Measurements from ENCODE around the gene RPS17. TPM values are rescaled to one million over a fixed set of nuclear protein-coding genes. Genes with fewer than 3 reads are reported as not detected.

The RPS17 gene
- total RNA-seq (1,000 to 10,000 TPM in 3 of 6 donors, 100 to 1,000 TPM in 3; 751 to 1,395 (median 1,053) TPM), polyA plus RNA-seq (1,000 to 10,000 TPM; 2,122 to 2,243 TPM)

DNA sequence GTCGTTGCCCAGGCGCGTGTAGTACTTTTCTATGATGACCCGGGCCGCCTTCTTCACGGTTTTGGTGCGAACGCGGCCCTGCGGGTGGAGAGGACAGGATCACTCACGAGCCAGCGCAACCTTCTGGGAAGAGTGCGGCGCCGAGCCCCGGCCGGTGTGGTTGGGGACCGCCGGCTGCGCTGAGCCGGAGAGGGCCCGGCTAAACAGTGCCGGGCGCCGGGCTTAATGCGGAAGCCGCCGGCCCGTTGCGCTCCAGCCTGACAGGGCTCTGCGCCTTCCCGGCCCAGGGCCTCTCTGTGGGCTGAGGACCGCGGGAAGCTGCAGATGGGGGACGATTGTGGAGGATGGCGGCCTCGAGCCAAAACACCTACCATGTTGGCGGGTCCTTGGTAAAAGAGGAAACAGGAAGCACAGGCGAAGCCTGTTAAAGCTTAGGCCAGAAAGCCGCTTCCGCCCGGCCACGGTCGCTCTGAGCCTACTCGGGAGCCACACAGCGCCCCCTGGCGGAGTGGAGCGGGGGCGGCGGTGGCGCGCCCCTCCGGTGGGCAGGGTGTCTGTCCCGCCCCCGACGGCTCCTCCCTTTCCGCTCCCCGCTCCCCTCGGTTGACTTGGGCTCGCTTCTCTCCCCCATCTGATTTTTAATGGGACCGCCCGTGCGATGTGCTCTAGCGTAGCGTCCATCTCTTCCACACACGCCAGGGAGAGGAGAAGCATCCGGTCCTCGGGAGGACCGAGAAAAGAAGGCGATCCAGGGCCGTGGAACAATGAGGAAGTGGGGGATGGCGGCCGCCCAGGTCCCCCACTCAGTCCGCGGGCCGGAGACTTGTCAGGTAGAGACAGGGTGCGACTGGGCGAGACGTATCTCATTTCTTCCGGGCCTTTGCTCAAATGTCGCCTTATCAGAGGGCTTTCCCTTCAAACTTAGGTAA lies at the start of gene RPS17:
TSS of gene RPS17 (minus strand) at position 403 of the 929 bp plus-strand sequence. CDS start at position 374, 29 bp downstream.
- ATAC-seq (peak; percentile 94 to 98 (median 95)), FAIRE-seq (no peak), DNase-seq (peak; percentile 94 to 100 (median 97))
- Histone ChIP-seq H3K36me3 (peaks cover 11 to 28% (median 24%) of the 10 kb centered on the region in 3 donors), H3K9me3 (no peaks in the 10 kb centered on the region), H3K27me3 (no peaks in the 10 kb centered on the region), H3K4me1 (peaks cover 0 to 20% (median 7%) of the 10 kb centered on the region in 3 donors), H3K4me3 (peak within 1 kb of the TSS; percentile 88 to 96 (median 94)), H3K27ac (peak within 1 kb of the TSS; percentile 56 to 91 (median 86))
- TF ChIP-seq, protein P1, sequence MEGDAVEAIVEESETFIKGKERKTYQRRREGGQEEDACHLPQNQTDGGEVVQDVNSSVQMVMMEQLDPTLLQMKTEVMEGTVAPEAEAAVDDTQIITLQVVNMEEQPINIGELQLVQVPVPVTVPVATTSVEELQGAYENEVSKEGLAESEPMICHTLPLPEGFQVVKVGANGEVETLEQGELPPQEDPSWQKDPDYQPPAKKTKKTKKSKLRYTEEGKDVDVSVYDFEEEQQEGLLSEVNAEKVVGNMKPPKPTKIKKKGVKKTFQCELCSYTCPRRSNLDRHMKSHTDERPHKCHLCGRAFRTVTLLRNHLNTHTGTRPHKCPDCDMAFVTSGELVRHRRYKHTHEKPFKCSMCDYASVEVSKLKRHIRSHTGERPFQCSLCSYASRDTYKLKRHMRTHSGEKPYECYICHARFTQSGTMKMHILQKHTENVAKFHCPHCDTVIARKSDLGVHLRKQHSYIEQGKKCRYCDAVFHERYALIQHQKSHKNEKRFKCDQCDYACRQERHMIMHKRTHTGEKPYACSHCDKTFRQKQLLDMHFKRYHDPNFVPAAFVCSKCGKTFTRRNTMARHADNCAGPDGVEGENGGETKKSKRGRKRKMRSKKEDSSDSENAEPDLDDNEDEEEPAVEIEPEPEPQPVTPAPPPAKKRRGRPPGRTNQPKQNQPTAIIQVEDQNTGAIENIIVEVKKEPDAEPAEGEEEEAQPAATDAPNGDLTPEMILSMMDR (IDR thresholded peaks at IDR 0.05), result peak; percentile 99 to 100 (median 100)
- intact Hi-C loops (cut with DNase I), result no loop called here
- 0% methylated on average over 80 to 81 of the region's 81 CpGs for WGBS, 2 donors

DNA sequence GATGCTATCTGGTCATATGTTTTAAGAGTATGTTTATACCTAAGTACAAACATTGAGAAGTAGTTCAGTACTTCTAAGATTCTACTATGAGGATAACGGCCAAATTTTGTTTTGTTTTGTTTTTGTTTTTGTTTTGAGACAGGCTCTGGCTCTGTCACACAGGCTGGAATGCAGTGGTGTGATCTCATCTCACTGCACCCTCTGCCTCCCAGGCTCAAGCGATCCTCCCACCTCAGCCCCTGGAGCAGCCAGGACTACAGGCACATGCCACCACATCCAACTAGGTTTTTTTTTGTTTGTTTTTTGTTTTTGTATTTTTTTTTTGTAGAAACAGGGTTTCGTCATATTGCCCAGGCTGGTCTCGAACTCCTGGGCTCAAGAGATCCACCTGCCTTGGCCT lies 47.5 kb upstream of the RPS17 start:
- intact Hi-C loops (cut with DNase I), result no loop called here
- 78 to 86% methylated on average over 4 of the region's 4 CpGs for WGBS, 2 donors
- Histone ChIP-seq H3K27ac (no peak overlapping the region), H3K4me1 (no peaks in the 10 kb centered on the region), H3K27me3 (peaks cover 0 to 6% (median 0%) of the 10 kb centered on the region in 4 donors), H3K9me3 (no peaks in the 10 kb centered on the region), H3K36me3 (no peaks in the 10 kb centered on the region), H3K4me3 (no peak overlapping the region)
- no peak for ATAC-seq
- DNase-seq, result no peak
- FAIRE-seq, result no peak
- TF ChIP-seq, protein P1 (IDR thresholded peaks at IDR 0.05), result no peak

DNA sequence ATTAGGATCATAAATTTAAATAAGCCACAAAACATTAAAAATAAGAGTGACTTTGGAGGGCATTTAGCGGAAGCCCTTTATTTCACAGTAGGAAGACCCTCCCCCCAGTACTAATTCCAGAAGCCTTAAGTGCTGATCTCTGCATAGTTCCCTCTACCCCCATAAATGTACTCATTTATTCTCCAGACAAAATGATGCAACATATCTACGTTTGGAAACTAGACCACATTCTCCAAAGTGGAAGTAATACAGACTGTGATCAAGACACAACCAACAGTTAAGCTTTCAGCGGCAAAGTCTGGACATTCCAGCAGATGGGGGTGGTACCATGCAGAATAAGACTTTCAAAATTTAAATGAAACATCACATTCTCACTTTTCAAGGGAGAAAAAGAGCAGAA lies 44.8 kb upstream of the RPS17 start:
- no peak overlapping the region for H3K27ac ChIP-seq
- H3K9me3 ChIP-seq, result no peaks in the 10 kb centered on the region
- no peaks in the 10 kb centered on the region for H3K36me3 ChIP-seq
- no peak overlapping the region for H3K4me3 ChIP-seq
- DNase-seq, result no peak
- no peak for FAIRE-seq
- no peaks in the 10 kb centered on the region for H3K4me1 ChIP-seq
- WGBS, 2 donors, result 46 to 47% methylated on average over 3 of the region's 3 CpGs
- TF ChIP-seq, protein P1 (IDR thresholded peaks at IDR 0.05), result no peak
- ATAC-seq, result peak in 3 of 4 donors; percentile 57 to 69 (median 59)
- H3K27me3 ChIP-seq, result peaks cover 0 to 6% (median 0%) of the 10 kb centered on the region in 4 donors
- intact Hi-C loops (cut with DNase I), result no loop called here

DNA sequence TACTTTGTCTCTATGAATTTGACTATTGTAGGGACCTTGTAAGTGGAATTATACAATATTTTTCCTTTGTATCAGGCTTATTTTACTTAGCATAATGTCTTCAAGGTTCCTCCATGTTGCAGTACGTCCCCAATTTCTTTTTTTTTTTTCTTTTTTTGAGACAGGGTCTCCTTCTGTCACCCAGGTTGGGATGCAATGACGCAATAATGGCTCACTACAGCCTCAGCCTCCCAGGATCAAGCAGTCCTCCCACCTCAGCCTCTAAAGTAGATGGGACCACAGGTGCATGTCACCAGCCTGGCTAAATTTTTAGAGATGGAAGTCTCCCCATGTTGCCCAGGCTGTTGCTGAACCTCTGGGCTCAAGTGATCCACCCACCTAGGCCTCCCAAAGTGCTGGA lies 40.5 kb upstream of the RPS17 start:
- ATAC-seq, result no peak
- DNase-seq, result no peak
- H3K9me3 ChIP-seq, result no peaks in the 10 kb centered on the region
- H3K36me3 ChIP-seq, result no peaks in the 10 kb centered on the region
- H3K27ac ChIP-seq, result no peak overlapping the region
- no peak overlapping the region for H3K4me3 ChIP-seq
- intact Hi-C loops (cut with DNase I), result no loop called here
- TF ChIP-seq, protein P1 (IDR thresholded peaks at IDR 0.05), result no peak
- no peak for FAIRE-seq
- peaks cover 0 to 6% (median 0%) of the 10 kb centered on the region in 4 donors for H3K27me3 ChIP-seq
- 62 to 72% methylated on average over 2 of the region's 2 CpGs for WGBS, 2 donors
- H3K4me1 ChIP-seq, result no peaks in the 10 kb centered on the region
